Esophagus squamous epithelium (tissue), 5 donors: ENCODE results near the gene PRKG1. TPM values are rescaled to one million over a fixed set of nuclear protein-coding genes. Genes with fewer than 3 reads are reported as not detected.
"Not testable (repeated sequence)": the region's sequence is repeated elsewhere in the genome, so short reads cannot be mapped to it uniquely, and the experiment has no call there.

Source experiments
- DNase-seq: peaks from one replicate; lab custom pipeline; 2025; lab: John Stamatoyannopoulos, UW
- H3K27ac ChIP-seq, 4 donors: fragments of 200-600 bp; sonication (generic); one replicate each; pipeline ENCODE4 v1.5.1; 2016 to 2019; ENCODE audit warnings: mild to moderate bottlenecking in 1 of 4
- H3K27me3 ChIP-seq, 4 donors: fragments of 200-600 bp; sonication (generic); 1 replicate in 3 of 4; 2 replicates in 1 of 4; pipeline versions ENCODE4 v1.5.1 to v1.6.0; 2017 to 2021; ENCODE audit warnings: antibody characterized with exemption in 1 of 4
- H3K36me3 ChIP-seq, 3 donors: fragments of 200-600 bp; sonication (generic); one replicate each; pipeline ENCODE4 v1.5.1; 2016 to 2019
- H3K4me1 ChIP-seq, 3 donors: fragments of 200-600 bp; sonication (generic); one replicate each; pipeline ENCODE4 v1.5.1; 2017 to 2019
- H3K4me3 ChIP-seq, 4 donors: fragments of 200-600 bp; sonication (generic); 1 replicate in 3 of 4; 2 replicates in 1 of 4; pipeline ENCODE4 v1.5.1; 2016 to 2019; ENCODE audit warnings: mild to moderate bottlenecking in 2 of 4, moderate library complexity in 1 of 4
- H3K9me3 ChIP-seq, 3 donors: fragments of 200-600 bp; sonication (generic); one replicate each; pipeline ENCODE4 v1.5.1; 2016 to 2019
- POLR2A ChIP-seq, 4 donors: fragments of 450-650 bp; IDR thresholded peaks; one replicate each; pipeline ENCODE4 v1.6.1; 2017; ENCODE audit warnings: antibody characterized with exemption in 4 of 4, mild to moderate bottlenecking in 4 of 4, moderate library complexity in 3 of 4
- WGBS, 2 donors: methylation state at CpG; one replicate each; pipeline ENCODE4 v1.1.5; 2018; 5-methylcytosine and 5-hydroxymethylcytosine counted together
- intact Hi-C: fragments of 100-400 bp; cut with DNase I; formaldehyde crosslinking; loops from one replicate; pipeline ENCODE4 v1.15.0; 2022
- total RNA-seq, 4 donors: library from RNA; depleted of rRNA; stranded (reverse); fragments of >200 nt; gene quantifications; one replicate each; pipeline ENCODE4 v1.1.0, GENCODE V29; 2016
- TF ChIP-seq, protein P1 (sequence below), 6 experiments: fragments of 450-650 bp in 4 of 6; fragments of 200-600 bp in 2 of 6; sonication (generic) in 2 of 6; IDR thresholded peaks; one replicate each; pipeline ENCODE4 v1.5.1; 2016 to 2019; ENCODE audit warnings: antibody characterized with exemption in 6 of 6, mild to moderate bottlenecking in 4 of 6, moderate library complexity in 4 of 6
- donor health status: DM: yes; HTN: yes; CAD: no.

Gene PRKG1
- total RNA-seq, 4 donors from 2014 or later, result 2.0 to 10.9 (median 3.8) TPM

DNA sequence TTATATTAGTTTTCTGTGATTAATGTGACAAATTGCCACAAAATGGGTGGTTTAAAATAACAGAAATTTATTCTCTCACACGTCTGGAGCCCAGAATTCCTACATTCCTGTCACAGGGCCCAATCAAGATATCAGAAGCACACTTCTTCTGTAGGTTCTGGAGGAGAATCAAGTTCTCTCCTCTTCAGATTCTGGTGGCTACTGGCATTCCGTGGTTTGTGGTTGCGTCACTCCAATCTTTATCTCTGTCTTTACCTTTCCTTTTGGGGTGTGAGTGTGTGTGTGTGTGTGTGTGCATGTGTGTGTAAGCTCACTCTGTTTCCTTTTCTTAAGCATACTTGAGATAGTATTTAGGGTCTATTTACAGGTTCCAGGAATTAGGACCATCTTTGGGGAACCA lies 1124.3 kb downstream of the PRKG1 start:
- H3K4me1 ChIP-seq, result no peaks in the 10 kb centered on the region
- TF ChIP-seq, protein P1, sequence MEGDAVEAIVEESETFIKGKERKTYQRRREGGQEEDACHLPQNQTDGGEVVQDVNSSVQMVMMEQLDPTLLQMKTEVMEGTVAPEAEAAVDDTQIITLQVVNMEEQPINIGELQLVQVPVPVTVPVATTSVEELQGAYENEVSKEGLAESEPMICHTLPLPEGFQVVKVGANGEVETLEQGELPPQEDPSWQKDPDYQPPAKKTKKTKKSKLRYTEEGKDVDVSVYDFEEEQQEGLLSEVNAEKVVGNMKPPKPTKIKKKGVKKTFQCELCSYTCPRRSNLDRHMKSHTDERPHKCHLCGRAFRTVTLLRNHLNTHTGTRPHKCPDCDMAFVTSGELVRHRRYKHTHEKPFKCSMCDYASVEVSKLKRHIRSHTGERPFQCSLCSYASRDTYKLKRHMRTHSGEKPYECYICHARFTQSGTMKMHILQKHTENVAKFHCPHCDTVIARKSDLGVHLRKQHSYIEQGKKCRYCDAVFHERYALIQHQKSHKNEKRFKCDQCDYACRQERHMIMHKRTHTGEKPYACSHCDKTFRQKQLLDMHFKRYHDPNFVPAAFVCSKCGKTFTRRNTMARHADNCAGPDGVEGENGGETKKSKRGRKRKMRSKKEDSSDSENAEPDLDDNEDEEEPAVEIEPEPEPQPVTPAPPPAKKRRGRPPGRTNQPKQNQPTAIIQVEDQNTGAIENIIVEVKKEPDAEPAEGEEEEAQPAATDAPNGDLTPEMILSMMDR (IDR thresholded peaks at IDR 0.05), result no peak
- H3K27ac ChIP-seq, result no peak overlapping the region
- DNase-seq, result no peak
- intact Hi-C loops, result no loop called here
- H3K27me3 ChIP-seq, result no peaks in the 10 kb centered on the region
- H3K9me3 ChIP-seq, result no peaks in the 10 kb centered on the region
- H3K4me3 ChIP-seq, result no peak overlapping the region
- 43 to 60% methylated on average over 3 of the region's 3 CpGs for WGBS, 2 donors
- H3K36me3 ChIP-seq, result no peaks in the 10 kb centered on the region

DNA sequence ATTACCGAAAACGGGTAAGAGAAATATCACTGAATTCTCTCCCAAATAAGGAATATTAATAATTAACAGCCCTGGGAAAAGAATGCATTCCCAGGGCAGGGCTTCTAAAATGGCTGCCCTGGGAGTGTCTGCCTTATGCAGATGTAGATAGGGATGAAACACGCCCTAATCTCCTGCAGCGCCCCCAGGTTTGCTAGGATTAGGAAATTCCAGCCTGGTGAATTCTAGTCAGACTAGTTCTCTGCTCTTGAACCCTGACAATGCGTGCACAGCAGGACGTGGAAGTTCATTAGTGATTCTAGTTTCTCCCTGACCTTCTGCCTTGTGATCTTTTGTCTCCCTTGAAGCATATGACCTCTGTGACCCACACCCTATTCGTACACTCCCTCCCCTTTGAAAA lies 1130.6 kb downstream of the PRKG1 start:
- H3K27me3 ChIP-seq, H3K36me3 ChIP-seq, H3K4me1 ChIP-seq, H3K4me3 ChIP-seq, intact Hi-C loops, DNase-seq, H3K27ac ChIP-seq, H3K9me3 ChIP-seq: not testable (repeated sequence)
- WGBS, 2 donors, result 65 to 81% methylated on average over 7 of the region's 7 CpGs

DNA sequence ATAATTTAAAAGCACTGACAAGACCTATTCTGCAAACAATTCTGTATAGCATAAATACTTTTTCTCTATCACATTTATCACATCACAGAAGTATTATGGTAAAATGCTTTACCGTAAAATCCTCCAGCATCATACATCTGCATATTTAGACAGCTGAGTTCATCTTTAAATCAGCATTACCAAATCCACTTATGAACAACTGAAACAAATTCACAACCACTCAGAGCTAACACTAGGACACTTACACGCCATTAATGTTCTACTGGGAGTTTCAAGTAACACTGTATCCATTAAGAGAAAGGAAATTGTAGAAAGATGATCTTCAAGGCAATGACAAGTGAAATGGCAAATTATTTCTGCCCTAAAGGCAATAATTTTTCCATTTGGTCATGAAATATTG lies 1134.1 kb downstream of the PRKG1 start:
- no peaks in the 10 kb centered on the region for H3K27me3 ChIP-seq

DNA sequence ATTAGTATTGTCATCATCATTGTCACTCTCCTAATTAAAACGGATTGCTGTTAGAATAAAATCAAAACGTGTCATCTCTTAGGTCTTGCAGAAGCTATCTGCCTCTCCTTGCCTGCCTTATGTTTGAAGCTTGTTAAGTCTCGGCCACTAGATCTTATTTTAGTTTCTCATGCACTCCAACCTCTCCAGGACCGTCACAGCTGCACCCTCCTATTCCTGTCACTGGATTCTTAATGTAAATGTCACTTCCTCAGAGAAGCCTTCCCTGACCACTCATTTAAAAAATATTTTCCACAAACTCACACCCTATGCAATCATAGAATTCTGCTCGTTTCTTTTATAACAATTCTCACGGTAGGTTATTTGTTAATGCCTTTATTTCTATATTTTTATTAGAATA lies 1135.9 kb downstream of the PRKG1 start:
- H3K9me3 ChIP-seq, result no peaks in the 10 kb centered on the region
- H3K27me3 ChIP-seq, result no peaks in the 10 kb centered on the region
- TF ChIP-seq, protein P1 (IDR thresholded peaks at IDR 0.05), result no peak
- no peak for TF ChIP-seq POLR2A (IDR thresholded peaks at IDR 0.05)
- H3K4me3 ChIP-seq, result no peak overlapping the region
- DNase-seq, result no peak
- H3K36me3 ChIP-seq, result no peaks in the 10 kb centered on the region
- WGBS, 2 donors, result 66 to 81% methylated on average over 6 of the region's 6 CpGs
- intact Hi-C loops, result loop anchor here (10.0 kb wide), 1 partner anchor 1205 kb away; no protein-coding TSS in a partner anchor
- H3K4me1 ChIP-seq, result no peaks in the 10 kb centered on the region
- no peak overlapping the region for H3K27ac ChIP-seq

More for the DNA sequence above, 1134.1 kb downstream of the PRKG1 start:
- Histone ChIP-seq H3K9me3 (no peaks in the 10 kb centered on the region), H3K4me3 (no peak overlapping the region), H3K36me3 (no peaks in the 10 kb centered on the region), H3K4me1 (no peaks in the 10 kb centered on the region), H3K27ac (no peak overlapping the region)
- DNase-seq, result no peak
- intact Hi-C loops, result no loop called here
- WGBS, 2 donors, result 85 to 90% methylated on average over 2 of the region's 2 CpGs
- TF ChIP-seq, protein P1 (IDR thresholded peaks at IDR 0.05), result no peak
- TF ChIP-seq POLR2A (IDR thresholded peaks at IDR 0.05), result no peak

DNA sequence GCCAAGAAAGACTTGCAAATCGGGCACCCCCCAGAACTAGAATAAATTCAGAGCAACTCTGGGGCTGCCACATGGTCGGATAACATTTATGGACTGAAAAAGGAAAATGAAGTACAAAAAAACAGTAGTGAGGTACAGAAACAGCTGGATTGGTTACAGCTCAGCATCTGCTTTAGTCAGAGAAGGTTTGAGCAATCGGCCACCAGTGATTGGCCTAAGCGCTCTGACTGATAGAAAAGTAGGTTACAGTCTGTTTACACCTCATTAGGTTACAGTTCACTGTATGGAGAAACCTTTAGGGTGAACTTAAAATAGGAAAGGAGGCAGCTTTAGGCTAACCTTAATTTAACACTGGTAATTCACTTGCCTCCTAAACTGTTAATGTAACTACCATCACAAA lies 1137.8 kb downstream of the PRKG1 start:
- no peak overlapping the region for H3K27ac ChIP-seq
- H3K4me1 ChIP-seq, result no peaks in the 10 kb centered on the region
- TF ChIP-seq, protein P1 (IDR thresholded peaks at IDR 0.05), result no peak
- TF ChIP-seq POLR2A (IDR thresholded peaks at IDR 0.05), result no peak
- H3K27me3 ChIP-seq, result no peaks in the 10 kb centered on the region
- intact Hi-C loops, result loop anchor here (10.0 kb wide), 1 partner anchor 1207 kb away; no protein-coding TSS in a partner anchor
- H3K4me3 ChIP-seq, result no peak overlapping the region
- DNase-seq, result no peak
- 82 to 98% methylated on average over 4 of the region's 4 CpGs for WGBS, 2 donors
- no peaks in the 10 kb centered on the region for H3K36me3 ChIP-seq
- H3K9me3 ChIP-seq, result no peaks in the 10 kb centered on the region

DNA sequence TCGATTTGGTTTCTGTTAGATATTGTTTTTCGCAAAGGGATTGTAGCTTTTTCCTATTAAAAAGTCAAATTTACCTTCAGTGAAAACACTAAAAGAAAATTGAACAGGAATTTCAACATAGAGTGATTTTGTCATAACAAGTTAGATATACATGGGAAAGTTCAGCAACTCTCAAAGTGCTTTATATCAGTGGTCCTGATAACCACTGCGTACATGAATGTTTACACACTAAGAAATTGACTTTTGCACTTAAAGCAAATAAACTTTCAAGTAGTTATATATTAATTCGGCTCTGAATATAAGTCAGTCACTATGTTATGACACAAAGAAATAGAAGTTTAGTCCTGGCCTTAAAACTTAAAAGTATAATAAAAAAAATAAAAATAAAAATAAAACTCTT lies 1138.5 kb downstream of the PRKG1 start:
- H3K27me3 ChIP-seq, result no peaks in the 10 kb centered on the region
- H3K4me1 ChIP-seq, result no peaks in the 10 kb centered on the region
- H3K9me3 ChIP-seq, result no peaks in the 10 kb centered on the region
- H3K36me3 ChIP-seq, result no peaks in the 10 kb centered on the region
- H3K4me3 ChIP-seq, result no peak overlapping the region
- 82 to 83% methylated on average over 4 of the region's 4 CpGs for WGBS, 2 donors
- TF ChIP-seq POLR2A (IDR thresholded peaks at IDR 0.05), result no peak
- TF ChIP-seq, protein P1 (IDR thresholded peaks at IDR 0.05), result no peak
- intact Hi-C loops, result loop anchor here (10.0 kb wide), 1 partner anchor 1208 kb away; no protein-coding TSS in a partner anchor
- DNase-seq, result no peak
- no peak overlapping the region for H3K27ac ChIP-seq
